Uterus (tissue), 2 donors: ENCODE data around the gene TNPO1.

Source experiments
- CTCF ChIP-seq, 4 experiments: fragments of 200-600 bp in 2 of 4; fragments of 450-650 bp in 2 of 4; sonication (generic) in 2 of 4; IDR thresholded peaks; one replicate each; pipeline ENCODE4 v1.5.1; 2016 to 2019; ENCODE audit warnings: antibody characterized with exemption in 4 of 4, mild to moderate bottlenecking in 2 of 4, moderate library complexity in 1 of 4
- POLR2A ChIP-seq, 2 donors: fragments of 450-650 bp; IDR thresholded peaks; one replicate each; pipeline ENCODE4 v1.6.1; 2016; ENCODE audit warnings: antibody characterized with exemption in 2 of 2, mild to moderate bottlenecking in 1 of 2, moderate library complexity in 1 of 2

DNA sequence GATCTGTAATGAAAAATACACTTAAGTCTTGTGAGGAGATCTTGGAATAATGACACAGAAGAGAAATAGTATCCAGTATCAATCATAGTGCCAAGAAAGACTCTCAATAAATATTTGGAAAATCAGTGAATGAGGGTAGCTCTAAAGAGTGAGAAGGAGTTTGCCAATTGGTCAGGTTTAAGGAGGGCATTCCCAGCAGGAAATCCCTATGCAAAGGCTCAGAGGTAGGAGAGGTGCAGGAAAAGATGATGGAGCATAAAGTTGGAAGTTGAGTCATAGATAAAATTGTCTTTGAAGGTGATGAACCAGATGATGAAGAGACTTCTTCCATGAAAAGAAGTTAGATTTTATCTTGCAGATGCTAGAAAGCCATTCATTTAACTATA, 27.8 kb downstream of the TNPO1 start:
- TF ChIP-seq CTCF (IDR thresholded peaks at IDR 0.05) = no peak
- no peak for TF ChIP-seq POLR2A (IDR thresholded peaks at IDR 0.05)
